ENCODE data around the gene ACSBG1.
"Not testable (repeated sequence)": the region's sequence is repeated elsewhere in the genome, so short reads cannot be mapped to it uniquely, and the experiment has no call there.

ACSBG1 gene

GRCh38 chr15:78156653-78157052 lies 77.7 kb downstream of the ACSBG1 start:
- POLR2A ChIA-PET, result no interaction called here
- TF ChIP-seq NFRKB (IDR thresholded peaks at IDR 0.05) (no peak), FOXA1 (IDR thresholded peaks at IDR 0.05) (no peak), HDGF (IDR thresholded peaks at IDR 0.05; ENCODE audit: borderline replicate concordance) (no peak), PKNOX1 (IDR thresholded peaks at IDR 0.05) (no peak), ZNF384 (IDR thresholded peaks at IDR 0.05) (no peak), SP1 (IDR thresholded peaks at IDR 0.05) (no peak), SUZ12 (IDR thresholded peaks at IDR 0.05) (no peak), BHLHE40 (IDR thresholded peaks at IDR 0.05; ENCODE audit: borderline replicate concordance) (no peak)
- CTCF ChIA-PET, result interaction anchor here (1.4 kb wide), 1 partner anchor 39 kb away, joined by 3 read pairs; no protein-coding TSS in a partner anchor
- no peak for DNase-seq (ENCODE audit: extremely low spot score)

GRCh38 chr15:78155355-78155939 lies 78.9 kb downstream of the ACSBG1 start:
- no peak for DNase-seq (ENCODE audit: extremely low spot score)
- ChIA-PET CTCF (interaction anchor here (0.7 to 1.4 kb wide), 3 partner anchors 25 to 85 kb away, joined by 3 to 4 read pairs (median 3); partner anchors contain the start of gene CIB2), POLR2A (interaction anchor here (0.9 kb wide), 1 partner anchor 144 kb away, joined by 3 read pairs; the partner anchor contains the start of gene SKIC8)
- TF ChIP-seq TARDBP (IDR thresholded peaks at IDR 0.05) (no peak), LEF1 (IDR thresholded peaks at IDR 0.05; ENCODE audit: borderline replicate concordance) (no peak), SP1 (IDR thresholded peaks at IDR 0.05) (no peak), FOXM1 (IDR thresholded peaks at IDR 0.05; ENCODE audit: borderline replicate concordance) (no peak), ELF4 (IDR thresholded peaks at IDR 0.05) (no peak), ZNF384 (IDR thresholded peaks at IDR 0.05) (no peak), ARNT (IDR thresholded peaks at IDR 0.05) (no peak), SUZ12 (IDR thresholded peaks at IDR 0.05) (no peak), BHLHE40 (IDR thresholded peaks at IDR 0.05; ENCODE audit: borderline replicate concordance) (no peak), L3MBTL2 (conservative IDR thresholded peaks at IDR 0.05) (no peak), NFRKB (IDR thresholded peaks at IDR 0.05) (no peak), HDGF (IDR thresholded peaks at IDR 0.05; ENCODE audit: borderline replicate concordance) (no peak), CTBP1 (IDR thresholded peaks at IDR 0.05; ENCODE audit: borderline replicate concordance) (no peak), FOXK2 (IDR thresholded peaks at IDR 0.05) (no peak), PKNOX1 (IDR thresholded peaks at IDR 0.05) (no peak)

- no peak for TF ChIP-seq NFRKB (IDR thresholded peaks at IDR 0.05)
- no peak for TF ChIP-seq FOXK2 (IDR thresholded peaks at IDR 0.05)
- no peak for TF ChIP-seq L3MBTL2 (conservative IDR thresholded peaks at IDR 0.05)
- no peak for TF ChIP-seq ZNF384 (IDR thresholded peaks at IDR 0.05)
- no peak for TF ChIP-seq BHLHE40 (IDR thresholded peaks at IDR 0.05; ENCODE audit: borderline replicate concordance)
- TF ChIP-seq CTBP1 (IDR thresholded peaks at IDR 0.05; ENCODE audit: borderline replicate concordance), result no peak
- no peak for TF ChIP-seq FOXA1 (IDR thresholded peaks at IDR 0.05)
- TF ChIP-seq ELF4 (IDR thresholded peaks at IDR 0.05), result no peak
- DNase-seq (ENCODE audit: extremely low spot score), result no peak
- ChIA-PET POLR2A (interaction anchor here (0.7 kb wide), 1 partner anchor 24 kb away, joined by 3 read pairs; no protein-coding TSS in a partner anchor), CTCF (interaction anchor here (0.7 kb wide), 2 partner anchors 24 to 85 kb away, joined by 3 to 4 read pairs; partner anchors contain the start of gene CIB2)
These were observed 79.4 kb downstream of the ACSBG1 start for GRCh38 chr15:78154955-78155354.

GRCh38 chr15:78151075-78151474 lies 83.3 kb downstream of the ACSBG1 start:
- DNase-seq (ENCODE audit: extremely low spot score); CTCF ChIA-PET: not testable (repeated sequence)
- POLR2A ChIA-PET, result interaction anchor here (3.7 kb wide), 1 partner anchor 13 kb away, joined by 40 read pairs; no protein-coding TSS in a partner anchor

GRCh38 chr15:78149805-78150751 lies 84.3 kb downstream of the ACSBG1 start:
- POLR2A ChIA-PET, result interaction anchor here (1.2 to 4.3 kb wide), 4 partner anchors 12 to 149 kb away, joined by 4 to 40 read pairs (median 14); partner anchors contain the start of genes CIB2 and SKIC8
- no peak for TF ChIP-seq SP1 (IDR thresholded peaks at IDR 0.05)
- TF ChIP-seq ARNT (IDR thresholded peaks at IDR 0.05), result no peak
- no peak for TF ChIP-seq PKNOX1 (IDR thresholded peaks at IDR 0.05)
- peak; percentile 33 for DNase-seq (ENCODE audit: extremely low spot score)
- CTCF ChIA-PET, result interaction anchor here (0.5 to 1.3 kb wide), 3 partner anchors 19 to 247 kb away, joined by 3 to 4 read pairs (median 4); partner anchors contain the start of gene CIB2

Measured in HEK293T (cell line).